DLD1 (cell line): ENCODE data around the gene SHISA8.

ENCODE experiments used
- in situ Hi-C: cut with HindIII; loops from 2 replicates; pipeline ENCODE4 v1.10.0; 2017; ENCODE audit warnings: low sequenced_read_pairs

SHISA8 gene

DNA sequence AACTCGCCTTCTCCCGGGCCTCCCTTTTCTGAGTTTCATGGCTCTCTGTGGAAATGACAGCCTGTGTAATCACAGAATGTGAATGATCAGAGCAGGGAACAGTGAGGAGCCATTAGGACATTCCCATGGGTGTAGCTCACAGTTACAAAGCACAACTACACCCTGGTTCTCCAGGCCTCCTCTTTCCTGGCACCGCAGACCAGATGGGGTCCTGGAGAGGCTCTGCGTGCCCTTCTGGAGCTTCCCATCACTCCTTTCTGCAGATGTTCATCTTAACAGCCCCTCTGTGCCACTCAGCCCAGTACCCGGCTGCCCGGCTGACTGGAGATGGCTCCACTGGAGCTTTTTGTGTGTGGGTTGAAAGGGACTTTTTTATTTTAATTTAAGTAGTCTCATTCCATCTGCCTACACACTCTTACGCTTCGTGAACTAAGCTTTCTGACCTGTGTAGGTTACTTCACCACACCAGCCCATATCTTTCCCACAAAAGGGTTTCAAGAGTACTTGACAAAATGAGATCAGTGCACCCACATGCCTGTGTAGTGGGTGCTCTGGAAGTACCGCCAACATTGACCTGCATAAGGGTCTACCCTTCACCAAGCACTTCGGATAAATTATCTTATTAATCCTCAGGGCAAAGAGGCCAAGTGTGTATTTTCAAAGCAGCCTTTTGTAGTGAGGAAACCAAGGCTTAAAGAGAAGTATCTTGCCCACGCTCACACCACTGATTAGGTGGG is 52.2 kb downstream of the SHISA8 start:
- in situ Hi-C loops, result no loop called here

DNA sequence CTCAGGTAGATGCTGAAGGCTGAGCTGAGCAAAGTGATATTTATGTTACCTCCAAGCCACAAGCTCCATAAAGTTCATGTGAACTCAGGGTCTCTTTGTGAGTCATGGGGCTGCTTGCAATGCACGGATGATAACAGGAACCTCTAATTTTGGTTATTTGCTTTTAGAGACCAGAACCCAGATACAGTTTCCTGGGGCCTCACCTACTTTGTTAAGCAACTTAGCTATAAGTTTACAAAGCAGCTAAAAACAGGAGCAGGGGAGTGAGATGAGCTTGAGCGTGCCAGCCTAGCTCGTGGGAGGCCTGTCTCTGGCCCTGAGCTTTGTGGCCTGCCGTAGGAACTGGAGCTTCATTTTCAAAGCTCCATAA is 52.7 kb downstream of the SHISA8 start:
- in situ Hi-C loops, result no loop called here
